Neural progenitor cell (in vitro differentiated cells): ENCODE measurements around the gene AURKAIP1.
"Not testable (repeated sequence)": the region's sequence is repeated elsewhere in the genome, so short reads cannot be mapped to it uniquely, and the experiment has no call there.

ENCODE experiments used
- EZH2 ChIP-seq: fragments of 200-600 bp; sonication (generic); IDR thresholded peaks from 2 replicates; pipeline ENCODE4 v1.6.1; 2017; ENCODE audit warnings: antibody characterized with exemption, mild to moderate bottlenecking, moderate library complexity
- EZH2phosphoT487 ChIP-seq: fragments of 200-600 bp; sonication (generic); IDR thresholded peaks from 2 replicates; pipeline ENCODE4 v1.6.1; 2017; ENCODE audit warnings: antibody characterized with exemption
- TF ChIP-seq, protein P1 (sequence below): fragments of 200-600 bp; sonication (generic); IDR thresholded peaks from 2 replicates; pipeline ENCODE4 v1.5.1; 2017; ENCODE audit warnings: antibody characterized with exemption, mild to moderate bottlenecking

DNA sequence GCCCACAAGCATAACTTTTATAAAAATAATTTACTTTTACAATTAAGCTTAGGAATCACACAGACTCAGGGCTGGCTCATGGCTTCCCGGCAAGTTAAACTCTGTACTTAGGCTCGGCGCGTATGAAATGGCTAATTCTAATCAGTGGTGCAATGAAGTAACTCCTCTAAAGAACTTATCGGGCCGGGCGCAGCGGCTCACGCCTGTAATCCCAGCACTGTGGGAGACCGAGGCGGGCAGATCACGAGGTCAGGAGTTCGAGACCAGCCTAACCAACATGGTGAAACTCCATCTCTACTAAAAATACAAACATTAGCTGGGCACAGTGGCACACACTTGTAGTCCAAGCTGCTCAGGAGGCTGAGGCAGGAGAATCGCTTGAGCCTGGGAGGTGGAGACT is 4.9 kb downstream of the AURKAIP1 start:
- TF ChIP-seq, protein P1, sequence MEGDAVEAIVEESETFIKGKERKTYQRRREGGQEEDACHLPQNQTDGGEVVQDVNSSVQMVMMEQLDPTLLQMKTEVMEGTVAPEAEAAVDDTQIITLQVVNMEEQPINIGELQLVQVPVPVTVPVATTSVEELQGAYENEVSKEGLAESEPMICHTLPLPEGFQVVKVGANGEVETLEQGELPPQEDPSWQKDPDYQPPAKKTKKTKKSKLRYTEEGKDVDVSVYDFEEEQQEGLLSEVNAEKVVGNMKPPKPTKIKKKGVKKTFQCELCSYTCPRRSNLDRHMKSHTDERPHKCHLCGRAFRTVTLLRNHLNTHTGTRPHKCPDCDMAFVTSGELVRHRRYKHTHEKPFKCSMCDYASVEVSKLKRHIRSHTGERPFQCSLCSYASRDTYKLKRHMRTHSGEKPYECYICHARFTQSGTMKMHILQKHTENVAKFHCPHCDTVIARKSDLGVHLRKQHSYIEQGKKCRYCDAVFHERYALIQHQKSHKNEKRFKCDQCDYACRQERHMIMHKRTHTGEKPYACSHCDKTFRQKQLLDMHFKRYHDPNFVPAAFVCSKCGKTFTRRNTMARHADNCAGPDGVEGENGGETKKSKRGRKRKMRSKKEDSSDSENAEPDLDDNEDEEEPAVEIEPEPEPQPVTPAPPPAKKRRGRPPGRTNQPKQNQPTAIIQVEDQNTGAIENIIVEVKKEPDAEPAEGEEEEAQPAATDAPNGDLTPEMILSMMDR = not testable (repeated sequence)
- TF ChIP-seq EZH2, EZH2phosphoT487: not testable (repeated sequence)
